HAP-1 (cell line): Measurements from ENCODE around the gene LRP4.

Experiments used
- DNase-seq, 2 experiments: peaks; one replicate each; pipeline ENCODE4 v3.0.0-alpha.2; 2016 to 2020; ENCODE audit warnings: low spot score in 2 of 2
- H3K27me3 ChIP-seq: fragments of 250-450 bp; sonication (Bioruptor Pico); 2 replicates; pipeline ENCODE4 v1.5.1; 2020; ENCODE audit warnings: low read depth, mild to moderate bottlenecking, moderate library complexity
- H3K36me3 ChIP-seq: fragments of 250-450 bp; sonication (Bioruptor Pico); replicated peaks from 2 replicates; pipeline ENCODE4 v1.5.1; 2020; ENCODE audit warnings: mild to moderate bottlenecking
- H3K4me1 ChIP-seq: fragments of 250-450 bp; sonication (Bioruptor Pico); 2 replicates; pipeline ENCODE4 v1.5.1; 2020; ENCODE audit warnings: mild to moderate bottlenecking
- H3K4me3 ChIP-seq: fragments of 250-450 bp; sonication (Bioruptor Pico); 2 replicates; pipeline ENCODE4 v1.5.1; 2020; ENCODE audit warnings: mild to moderate bottlenecking, moderate library complexity
- H3K9me3 ChIP-seq: fragments of 250-450 bp; sonication (Bioruptor Pico); 2 replicates; pipeline ENCODE4 v1.5.1; 2020; ENCODE audit warnings: mild to moderate bottlenecking, moderate library complexity
- in situ Hi-C: fragments of 300-500 bp; cut with MboI; formaldehyde crosslinking; loops from 3 replicates; pipeline ENCODE4 v1.14.3; 2020; ENCODE audit warnings: low sequenced_read_pairs, inconsistent platforms, mixed read lengths

The LRP4 gene

GRCh38 chr11:46845440-46845739 is 73.0 kb downstream of the LRP4 start:
- Histone ChIP-seq H3K36me3 (peaks cover 7% of the 10 kb centered on the region), H3K9me3 (no peaks in the 10 kb centered on the region), H3K27me3 (no peaks in the 10 kb centered on the region), H3K4me1 (peaks cover 17% of the 10 kb centered on the region), H3K4me3 (peak overlapping the region; percentile 98)
- in situ Hi-C loops, result no loop called here
- no peak for DNase-seq

DNA sequence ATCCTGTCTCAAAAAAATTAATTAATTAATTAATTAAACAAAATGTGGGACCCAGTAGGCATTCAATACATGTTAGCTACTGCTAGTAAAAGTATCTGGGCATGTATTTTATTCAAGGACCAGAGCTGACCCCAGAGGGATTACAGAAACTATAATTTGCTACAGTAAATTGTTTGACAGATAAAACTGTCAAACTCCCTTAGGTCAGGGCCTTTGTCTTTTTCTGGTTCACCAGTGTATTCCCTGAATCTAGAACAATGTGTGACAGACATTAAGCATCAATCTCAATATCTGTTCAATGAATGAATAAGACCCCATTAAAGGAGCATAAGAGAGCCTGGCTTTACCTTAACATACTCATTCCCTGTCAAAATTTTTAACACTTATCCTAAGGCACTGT is 78.2 kb downstream of the LRP4 start:
- Histone ChIP-seq H3K27me3 (no peaks in the 10 kb centered on the region), H3K36me3 (peaks cover 7% of the 10 kb centered on the region), H3K4me1 (peaks cover 13% of the 10 kb centered on the region), H3K9me3 (no peaks in the 10 kb centered on the region), H3K4me3 (no peak overlapping the region)
- in situ Hi-C loops, result no loop called here
- no peak for DNase-seq

GRCh38 chr11:46838501-46838900 is 79.8 kb downstream of the LRP4 start:
- DNase-seq, result no peak
- H3K27me3 ChIP-seq, result no peaks in the 10 kb centered on the region
- H3K9me3 ChIP-seq, result no peaks in the 10 kb centered on the region
- in situ Hi-C loops, result no loop called here
- H3K4me1 ChIP-seq, result peaks cover 9% of the 10 kb centered on the region
- no peak overlapping the region for H3K4me3 ChIP-seq
- H3K36me3 ChIP-seq, result peaks cover 5% of the 10 kb centered on the region

- Histone ChIP-seq H3K36me3 (peaks cover 5% of the 10 kb centered on the region), H3K27me3 (no peaks in the 10 kb centered on the region), H3K4me1 (peaks cover 9% of the 10 kb centered on the region), H3K4me3 (no peak overlapping the region), H3K9me3 (no peaks in the 10 kb centered on the region)
- no peak for DNase-seq
- in situ Hi-C loops, result no loop called here
Measured at GRCh38 chr11:46837860-46838259, 80.5 kb downstream of the LRP4 start.

DNA sequence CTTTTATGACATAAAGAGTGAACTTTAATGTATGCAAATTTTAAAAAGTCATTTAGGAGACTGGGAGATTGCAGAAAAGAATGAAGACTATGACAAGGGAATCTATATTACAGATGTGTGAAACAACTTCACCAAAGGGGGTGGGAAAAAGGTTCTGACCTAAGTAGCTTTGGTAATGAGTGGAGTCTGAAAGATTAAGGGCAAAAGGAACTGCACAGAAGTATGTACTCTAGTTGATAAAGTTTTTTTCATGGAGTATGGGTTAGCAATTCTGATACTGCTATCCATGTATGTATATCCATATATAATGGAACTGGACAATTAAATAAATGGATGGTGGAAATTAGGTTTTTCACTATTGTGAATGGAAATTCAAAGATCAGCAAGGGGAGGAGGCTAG is 81.5 kb downstream of the LRP4 start:
- Histone ChIP-seq H3K9me3 (no peaks in the 10 kb centered on the region), H3K36me3 (no peaks in the 10 kb centered on the region), H3K4me1 (peaks cover 15% of the 10 kb centered on the region), H3K4me3 (no peak overlapping the region), H3K27me3 (no peaks in the 10 kb centered on the region)
- DNase-seq, result no peak
- in situ Hi-C loops, result no loop called here

- no peak overlapping the region for H3K4me3 ChIP-seq
- DNase-seq, result no peak
- H3K9me3 ChIP-seq, result no peaks in the 10 kb centered on the region
- H3K36me3 ChIP-seq, result no peaks in the 10 kb centered on the region
- in situ Hi-C loops, result no loop called here
- H3K27me3 ChIP-seq, result no peaks in the 10 kb centered on the region
- H3K4me1 ChIP-seq, result peaks cover 15% of the 10 kb centered on the region
Measured at GRCh38 chr11:46836431-46836830, 81.9 kb downstream of the LRP4 start.

GRCh38 chr11:46835897-46836296 is 82.5 kb downstream of the LRP4 start:
- H3K4me1 ChIP-seq, result peaks cover 15% of the 10 kb centered on the region
- no peaks in the 10 kb centered on the region for H3K36me3 ChIP-seq
- no peaks in the 10 kb centered on the region for H3K27me3 ChIP-seq
- H3K9me3 ChIP-seq, result no peaks in the 10 kb centered on the region
- in situ Hi-C loops, result no loop called here
- DNase-seq, result no peak
- no peak overlapping the region for H3K4me3 ChIP-seq

DNA sequence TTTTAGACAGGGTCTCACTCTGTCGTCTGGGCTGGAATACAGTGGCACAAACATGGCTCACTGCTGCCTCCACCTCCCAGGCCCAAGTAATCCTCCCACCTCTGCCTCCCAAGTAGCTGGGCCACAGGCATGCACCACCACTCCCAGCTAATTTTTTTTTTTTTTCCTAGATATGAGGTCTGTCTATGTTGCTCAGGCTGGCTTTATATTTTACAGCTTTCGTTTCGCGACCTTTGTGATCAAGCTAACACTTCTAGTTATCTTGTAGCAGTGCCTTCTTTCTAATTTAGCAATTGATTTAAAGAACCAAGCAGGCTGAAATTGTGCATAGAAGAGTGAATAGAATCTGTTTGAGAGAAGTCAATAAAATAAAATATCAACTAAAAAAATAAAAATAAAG is 83.5 kb downstream of the LRP4 start:
- Histone ChIP-seq H3K9me3 (no peaks in the 10 kb centered on the region), H3K4me1 (peaks cover 15% of the 10 kb centered on the region), H3K36me3 (no peaks in the 10 kb centered on the region), H3K27me3 (no peaks in the 10 kb centered on the region), H3K4me3 (no peak overlapping the region)
- DNase-seq, result no peak
- in situ Hi-C loops, result no loop called here

GRCh38 chr11:46832511-46833214 is 85.7 kb downstream of the LRP4 start:
- H3K4me1 ChIP-seq, result peaks cover 19% of the 10 kb centered on the region
- no peak for DNase-seq

DNA sequence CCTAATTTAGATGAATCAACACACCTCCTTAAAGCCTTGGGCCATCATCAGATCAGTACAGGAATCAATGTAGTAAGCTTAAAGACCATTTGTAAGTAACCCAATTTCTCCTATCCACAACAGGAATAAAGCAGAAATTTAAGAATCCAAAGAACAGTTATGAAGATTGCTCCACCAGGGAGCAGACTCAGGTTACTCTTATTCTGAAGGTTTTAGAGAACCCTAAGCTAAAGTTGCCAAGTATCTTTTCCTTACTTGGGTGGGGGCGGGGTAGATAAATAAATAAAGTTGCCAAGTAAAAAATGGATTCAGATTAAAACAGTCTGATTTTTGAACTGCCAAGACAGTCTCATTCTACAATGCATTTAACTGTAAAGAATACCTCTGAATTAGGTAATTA is 90.4 kb downstream of the LRP4 start:
- peaks cover 14% of the 10 kb centered on the region for H3K4me1 ChIP-seq
- in situ Hi-C loops, result no loop called here
- DNase-seq, result no peak
- no peaks in the 10 kb centered on the region; the same call in 1 of the 2 replicates for H3K36me3 ChIP-seq
- H3K4me3 ChIP-seq, result no peak overlapping the region
- H3K27me3 ChIP-seq, result no peaks in the 10 kb centered on the region
- H3K9me3 ChIP-seq, result no peaks in the 10 kb centered on the region

More at GRCh38 chr11:46832511-46833214, 85.7 kb downstream of the LRP4 start:
- no peaks in the 10 kb centered on the region for H3K27me3 ChIP-seq
- in situ Hi-C loops, result no loop called here
- H3K9me3 ChIP-seq, result no peaks in the 10 kb centered on the region
- H3K36me3 ChIP-seq, result no peaks in the 10 kb centered on the region; the same call in 1 of the 2 replicates
- no peak overlapping the region for H3K4me3 ChIP-seq

GRCh38 chr11:46826310-46827044 is 91.9 kb downstream of the LRP4 start:
- H3K36me3 ChIP-seq, result no peaks in the 10 kb centered on the region; the same call in 1 of the 2 replicates
- H3K4me1 ChIP-seq, result peaks cover 7% of the 10 kb centered on the region
- in situ Hi-C loops, result no loop called here
- no peak for DNase-seq
- H3K4me3 ChIP-seq, result no peak overlapping the region
- H3K27me3 ChIP-seq, result no peaks in the 10 kb centered on the region
- no peaks in the 10 kb centered on the region for H3K9me3 ChIP-seq

DNA sequence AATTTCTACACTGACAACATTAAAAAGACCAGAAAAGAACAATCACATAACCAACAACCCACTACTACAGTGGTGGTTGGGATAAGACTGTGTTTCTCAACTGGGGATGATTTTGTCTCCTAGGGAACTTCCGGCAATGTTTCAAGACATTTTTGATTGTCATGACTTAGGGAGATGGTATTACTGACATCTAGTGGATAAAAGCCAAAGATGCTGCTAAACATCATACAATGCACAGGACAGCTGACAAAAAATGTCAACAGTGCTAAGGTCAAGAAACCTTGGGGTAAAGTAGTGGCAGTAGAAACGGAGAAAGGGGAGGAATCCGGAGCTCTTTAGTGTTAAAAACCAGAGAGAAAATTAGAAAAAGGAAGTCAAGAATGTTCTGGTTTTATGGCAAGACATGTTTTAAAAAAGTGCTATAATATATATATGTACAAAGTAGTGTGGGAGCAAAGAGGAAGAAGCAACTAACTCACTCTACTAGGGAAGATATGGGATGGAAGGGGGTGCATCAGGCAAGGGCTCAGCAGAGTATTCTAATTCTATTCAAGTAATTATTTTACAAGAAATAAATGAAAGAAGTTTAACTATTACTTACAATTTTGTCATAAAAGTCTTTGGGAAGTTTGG is 109.4 kb downstream of the LRP4 start:
- Histone ChIP-seq H3K9me3 (no peaks in the 10 kb centered on the region), H3K4me1 (no peaks in the 10 kb centered on the region), H3K36me3 (peaks cover 76% of the 10 kb centered on the region), H3K4me3 (no peak overlapping the region), H3K27me3 (no peaks in the 10 kb centered on the region)
- in situ Hi-C loops, result no loop called here
- DNase-seq, result peak in 1 of 2 experiments; percentile 18
